NCI-H2107 treated with DMSO at 0.1 percent for 48 hours (cell line): Measurements from ENCODE around the gene CDH6.
"Not testable (repeated sequence)": the region's sequence is repeated elsewhere in the genome, so short reads cannot be mapped to it uniquely, and the experiment has no call there.

Experiments
- DNase-seq: peaks from one replicate; lab custom pipeline; 2025; ENCODE audit not compliant: unreplicated experiment; lab: John Stamatoyannopoulos, UW

Gene CDH6

DNA sequence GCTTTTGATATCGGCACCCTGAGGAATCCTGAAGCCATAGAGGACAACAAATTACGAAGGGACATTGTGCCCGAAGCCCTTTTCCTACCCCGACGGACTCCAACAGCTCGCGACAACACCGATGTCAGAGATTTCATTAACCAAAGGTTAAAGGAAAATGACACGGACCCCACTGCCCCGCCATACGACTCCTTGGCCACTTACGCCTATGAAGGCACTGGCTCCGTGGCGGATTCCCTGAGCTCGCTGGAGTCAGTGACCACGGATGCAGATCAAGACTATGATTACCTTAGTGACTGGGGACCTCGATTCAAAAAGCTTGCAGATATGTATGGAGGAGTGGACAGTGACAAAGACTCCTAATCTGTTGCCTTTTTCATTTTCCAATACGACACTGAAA lies 129.5 kb downstream of the CDH6 start:
- DNase-seq, result no peak

GRCh38 chr5:31324842-31325241 lies 131.4 kb downstream of the CDH6 start:
- no peak for DNase-seq

- no peak for DNase-seq
These were observed 134.7 kb downstream of the CDH6 start for GRCh38 chr5:31328040-31328733.

DNA sequence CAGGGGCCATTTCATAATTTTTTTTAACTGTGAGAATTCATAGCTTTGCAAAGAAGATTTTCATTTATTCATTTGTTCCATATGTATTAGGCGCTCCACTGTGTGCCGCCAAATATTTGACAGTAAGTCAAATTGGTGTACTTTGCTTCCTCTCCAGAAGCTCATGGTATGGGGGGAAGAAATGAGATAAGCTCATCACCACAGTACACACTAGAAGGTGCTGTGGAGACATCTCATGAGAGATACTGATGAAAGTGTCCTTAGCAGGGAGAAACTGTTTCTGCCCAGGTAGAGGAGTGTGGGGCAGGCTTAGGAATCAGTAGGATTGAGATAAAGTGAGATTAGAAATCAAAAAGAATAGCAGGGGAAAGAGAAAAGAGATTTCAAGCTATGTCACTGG lies 136.2 kb downstream of the CDH6 start:
- no peak for DNase-seq

DNA sequence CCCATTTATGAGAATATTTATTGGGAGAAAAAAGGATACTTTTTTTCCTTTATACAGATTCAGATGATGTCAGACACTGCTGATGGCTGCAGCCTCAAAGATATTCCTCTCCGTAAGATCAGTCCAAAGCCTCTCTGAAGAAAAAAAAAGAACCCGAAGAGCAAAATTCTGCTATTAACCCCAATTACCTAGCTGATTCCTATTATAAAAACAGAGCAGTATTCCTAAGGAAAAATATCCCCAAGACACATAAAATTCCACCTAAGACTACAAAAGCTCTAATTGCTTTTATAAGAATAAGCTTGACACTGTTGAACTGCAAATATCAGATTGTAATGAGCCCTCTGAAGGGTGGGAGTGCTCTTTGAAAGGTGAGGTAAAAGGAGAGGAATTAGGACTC lies 138.7 kb downstream of the CDH6 start:
- DNase-seq, result no peak

- DNase-seq, result no peak
These were observed 140.0 kb downstream of the CDH6 start for GRCh38 chr5:31333475-31333874.

- DNase-seq, result no peak
These were observed 140.8 kb downstream of the CDH6 start for GRCh38 chr5:31334061-31334860.

- DNase-seq, result no peak
These were observed 142.0 kb downstream of the CDH6 start for GRCh38 chr5:31335456-31335855.

GRCh38 chr5:31343946-31344345 lies 150.5 kb downstream of the CDH6 start:
- no peak for DNase-seq

- no peak for DNase-seq
These were observed 153.5 kb downstream of the CDH6 start for GRCh38 chr5:31346896-31347551.

- DNase-seq, result no peak
These were observed 154.0 kb downstream of the CDH6 start for GRCh38 chr5:31347552-31347905.

GRCh38 chr5:31350395-31350794 lies 156.9 kb downstream of the CDH6 start:
- DNase-seq, result no peak

DNA sequence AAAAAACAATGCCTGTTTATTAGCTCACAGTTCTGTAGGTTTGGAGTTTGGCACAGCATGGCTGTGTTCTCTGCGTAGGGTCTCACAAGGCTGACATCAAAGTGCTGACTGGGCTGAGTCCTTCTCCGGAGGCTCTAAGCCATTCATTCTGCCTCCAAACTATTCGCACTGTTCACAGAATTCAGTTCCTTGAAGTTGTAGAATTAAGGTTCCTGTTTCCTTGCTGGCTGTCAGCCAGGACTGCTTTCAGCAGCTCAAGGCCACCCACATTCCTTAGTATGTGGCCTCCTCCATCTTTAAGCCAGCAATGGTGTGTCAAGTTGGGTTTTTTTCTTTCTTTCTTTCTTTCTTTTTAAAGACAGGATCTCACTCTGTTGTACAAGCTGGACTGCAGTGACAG lies 161.9 kb downstream of the CDH6 start:
- no peak for DNase-seq

DNA sequence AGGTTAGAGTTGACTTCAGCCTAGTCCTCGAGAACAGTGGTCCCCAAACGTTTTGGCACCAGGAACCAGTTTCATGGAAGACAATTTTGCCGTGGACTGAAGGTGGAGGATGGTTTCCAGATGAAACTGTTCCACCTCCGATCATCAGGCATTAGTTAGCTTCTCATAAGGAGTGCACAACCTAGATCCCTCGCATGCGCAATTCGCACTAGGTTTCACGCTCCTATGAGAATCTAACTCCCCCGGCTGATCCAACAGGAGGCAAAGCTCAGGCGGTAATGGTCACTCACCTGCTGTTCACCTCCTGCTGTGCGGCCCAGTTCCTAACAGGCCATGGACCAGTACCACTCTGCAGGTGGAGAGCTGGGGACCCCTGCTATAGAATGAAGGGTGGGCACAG lies 163.6 kb downstream of the CDH6 start:
- DNase-seq, result no peak

GRCh38 chr5:31359839-31360238 lies 166.4 kb downstream of the CDH6 start:
- DNase-seq, result no peak

- DNase-seq, result no peak
These were observed 167.7 kb downstream of the CDH6 start for GRCh38 chr5:31361234-31361633.

DNA sequence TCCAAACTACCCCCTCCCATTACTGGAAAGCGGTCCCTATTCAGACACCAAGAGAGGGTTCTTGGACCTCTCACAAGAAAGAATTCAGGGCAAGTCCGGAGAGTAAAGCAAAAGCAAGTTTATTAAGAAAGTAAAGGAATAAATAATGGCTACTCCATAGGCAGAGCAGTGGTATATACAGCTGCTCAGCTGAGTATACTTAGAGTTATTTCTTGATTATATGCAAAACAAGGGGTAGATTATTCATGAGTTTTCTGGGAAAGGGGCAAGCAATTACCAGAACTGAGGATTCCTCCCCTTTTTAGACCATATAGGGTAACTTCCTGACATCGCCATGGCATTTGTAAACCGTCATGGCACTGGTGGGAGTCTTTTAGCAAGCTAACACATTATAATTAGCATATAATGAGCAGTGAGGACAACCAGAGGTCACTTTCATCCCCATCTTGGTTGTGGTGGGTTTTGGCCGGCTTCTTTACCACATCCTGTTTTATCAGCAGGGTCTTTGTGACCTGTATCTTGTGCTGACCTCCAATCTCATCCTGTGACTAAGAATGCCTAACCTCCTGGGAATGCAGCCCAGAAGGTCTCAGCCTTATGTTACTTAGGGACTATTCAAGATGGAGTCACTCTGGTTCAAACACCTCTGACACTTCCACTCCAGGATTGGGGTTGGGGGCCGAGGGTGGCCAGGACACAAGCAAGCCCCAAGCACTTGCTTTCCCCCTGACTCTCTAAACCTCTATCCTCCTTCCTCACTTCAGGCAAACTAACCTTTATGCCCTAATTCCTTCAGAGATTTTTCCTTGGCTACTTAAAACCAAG lies 168.4 kb downstream of the CDH6 start:
- DNase-seq, result not testable (repeated sequence)

DNA sequence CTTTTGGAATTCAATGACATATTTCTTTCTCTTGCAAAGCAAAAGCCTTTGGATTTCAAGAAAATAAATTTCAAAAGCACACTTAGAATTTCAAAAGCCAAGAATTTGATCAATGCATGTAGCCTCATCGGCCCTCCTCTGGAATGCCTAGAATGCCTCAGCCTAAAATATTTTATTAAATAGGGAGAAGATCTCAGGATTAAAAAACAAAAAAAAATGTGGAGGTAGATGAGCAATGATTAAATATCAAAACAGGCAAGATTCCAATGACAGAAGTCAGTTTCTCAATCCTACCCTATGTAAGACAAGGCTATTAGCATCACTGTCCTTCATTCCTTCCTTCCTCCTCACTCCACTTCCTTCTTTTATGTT lies 169.0 kb downstream of the CDH6 start:
- no peak for DNase-seq

- no peak for DNase-seq
These were observed 169.6 kb downstream of the CDH6 start for GRCh38 chr5:31362931-31363568.

DNA sequence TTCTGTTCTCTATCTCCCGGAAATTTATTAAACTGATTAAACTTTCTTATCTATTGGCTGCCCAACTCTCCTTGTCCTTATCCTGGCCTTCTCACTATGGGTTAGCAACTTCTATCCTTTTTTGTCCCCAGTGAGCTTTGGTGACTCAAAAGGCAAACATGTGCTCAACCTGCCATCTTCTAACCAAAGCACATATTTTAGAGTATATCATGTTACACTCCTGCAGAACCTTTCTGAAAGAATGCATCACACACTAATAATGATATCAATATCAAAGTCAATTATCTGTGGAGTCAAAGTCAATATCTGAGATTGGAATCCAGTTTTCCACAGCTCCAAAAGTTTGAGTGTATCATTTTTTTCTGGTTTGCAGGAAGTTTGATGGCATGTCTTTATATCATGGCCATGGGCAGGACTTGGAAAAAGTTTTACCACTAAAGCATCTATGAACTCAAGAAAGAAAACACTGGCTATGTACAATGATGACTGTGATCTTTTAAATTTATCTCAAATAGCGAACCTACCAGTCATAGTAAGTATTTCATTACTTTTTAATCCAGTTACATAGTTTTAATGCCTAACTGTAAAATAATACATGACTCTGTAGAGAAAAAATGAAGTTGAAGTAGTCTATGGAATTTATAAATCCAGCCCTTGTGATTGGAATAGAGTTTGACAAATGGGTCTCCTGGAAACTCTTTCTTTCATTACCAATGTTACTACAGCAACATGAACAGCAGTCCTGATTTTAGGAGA lies 171.6 kb downstream of the CDH6 start:
- no peak for DNase-seq
